SK-N-SH (cell line): ENCODE results near the gene AHCYL1.

ENCODE experiments used
- CHD2 ChIP-seq: fragments of 150-350 bp; IDR thresholded peaks from 2 replicates; pipeline ENCODE4 v1.6.1; 2018; ENCODE audit warnings: low read length; ENCODE audit not compliant: partially characterized antibody
- JUND ChIP-seq: IDR thresholded peaks from 2 replicates; pipeline ENCODE4 v1.4.0; 2012
- POLR2AphosphoS5 ChIP-seq: IDR thresholded peaks from 2 replicates; pipeline ENCODE4 v1.6.1; 2012; ENCODE audit warnings: low read depth, low read length
- RAD21 ChIP-seq: IDR thresholded peaks from 2 replicates; pipeline ENCODE4 v1.6.1; 2012; ENCODE audit warnings: mild to moderate bottlenecking, low read length
- SMC3 ChIP-seq: IDR thresholded peaks from 2 replicates; pipeline ENCODE4 v1.6.1; 2012; ENCODE audit warnings: low read depth, low read length, improper control_type of control experiment
- TF ChIP-seq, protein P1 (sequence below): IDR thresholded peaks from 2 replicates; pipeline ENCODE4 v1.4.0; 2012; ENCODE audit warnings: low read depth
- TF ChIP-seq, protein P2 (sequence below): fragments of 200-600 bp; sonication (generic); IDR thresholded peaks from 2 replicates; pipeline ENCODE4 v1.6.1; 2017; ENCODE audit warnings: antibody characterized with exemption, mild to moderate bottlenecking, moderate library complexity
- TF ChIP-seq, protein P3 (sequence below): fragments of 150-350 bp; IDR thresholded peaks from 2 replicates; pipeline ENCODE4 v1.6.1; 2016; ENCODE audit warnings: mild to moderate bottlenecking, low read depth, low read length

DNA sequence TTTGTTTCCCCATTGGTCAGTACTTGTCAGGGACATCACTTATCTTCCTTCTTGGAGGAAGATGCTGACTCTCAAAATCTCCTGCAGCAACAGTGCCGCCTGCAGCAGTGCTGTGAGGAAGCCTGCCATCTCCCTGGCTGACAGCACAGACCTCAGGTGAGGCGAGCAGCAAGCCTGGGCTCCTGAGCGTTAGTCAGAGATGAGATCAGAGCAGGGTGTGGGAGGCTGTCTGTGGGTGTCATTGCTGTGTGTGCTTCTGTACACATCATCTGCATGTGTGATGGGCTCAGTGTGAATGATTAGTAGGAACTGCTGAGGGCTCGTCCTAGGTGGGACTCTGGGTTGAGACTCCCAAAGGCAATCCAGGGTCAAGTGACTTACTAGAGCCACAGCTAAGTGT, 56.0 kb downstream of the AHCYL1 start:
- TF ChIP-seq RAD21 (no peak), POLR2AphosphoS5 (no peak), SMC3 (no peak), JUND (no peak), CHD2 (no peak)
- TF ChIP-seq, protein P1, sequence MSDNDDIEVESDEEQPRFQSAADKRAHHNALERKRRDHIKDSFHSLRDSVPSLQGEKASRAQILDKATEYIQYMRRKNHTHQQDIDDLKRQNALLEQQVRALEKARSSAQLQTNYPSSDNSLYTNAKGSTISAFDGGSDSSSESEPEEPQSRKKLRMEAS: no peak
- TF ChIP-seq, protein P2, sequence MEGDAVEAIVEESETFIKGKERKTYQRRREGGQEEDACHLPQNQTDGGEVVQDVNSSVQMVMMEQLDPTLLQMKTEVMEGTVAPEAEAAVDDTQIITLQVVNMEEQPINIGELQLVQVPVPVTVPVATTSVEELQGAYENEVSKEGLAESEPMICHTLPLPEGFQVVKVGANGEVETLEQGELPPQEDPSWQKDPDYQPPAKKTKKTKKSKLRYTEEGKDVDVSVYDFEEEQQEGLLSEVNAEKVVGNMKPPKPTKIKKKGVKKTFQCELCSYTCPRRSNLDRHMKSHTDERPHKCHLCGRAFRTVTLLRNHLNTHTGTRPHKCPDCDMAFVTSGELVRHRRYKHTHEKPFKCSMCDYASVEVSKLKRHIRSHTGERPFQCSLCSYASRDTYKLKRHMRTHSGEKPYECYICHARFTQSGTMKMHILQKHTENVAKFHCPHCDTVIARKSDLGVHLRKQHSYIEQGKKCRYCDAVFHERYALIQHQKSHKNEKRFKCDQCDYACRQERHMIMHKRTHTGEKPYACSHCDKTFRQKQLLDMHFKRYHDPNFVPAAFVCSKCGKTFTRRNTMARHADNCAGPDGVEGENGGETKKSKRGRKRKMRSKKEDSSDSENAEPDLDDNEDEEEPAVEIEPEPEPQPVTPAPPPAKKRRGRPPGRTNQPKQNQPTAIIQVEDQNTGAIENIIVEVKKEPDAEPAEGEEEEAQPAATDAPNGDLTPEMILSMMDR: no peak
- TF ChIP-seq, protein P3, sequence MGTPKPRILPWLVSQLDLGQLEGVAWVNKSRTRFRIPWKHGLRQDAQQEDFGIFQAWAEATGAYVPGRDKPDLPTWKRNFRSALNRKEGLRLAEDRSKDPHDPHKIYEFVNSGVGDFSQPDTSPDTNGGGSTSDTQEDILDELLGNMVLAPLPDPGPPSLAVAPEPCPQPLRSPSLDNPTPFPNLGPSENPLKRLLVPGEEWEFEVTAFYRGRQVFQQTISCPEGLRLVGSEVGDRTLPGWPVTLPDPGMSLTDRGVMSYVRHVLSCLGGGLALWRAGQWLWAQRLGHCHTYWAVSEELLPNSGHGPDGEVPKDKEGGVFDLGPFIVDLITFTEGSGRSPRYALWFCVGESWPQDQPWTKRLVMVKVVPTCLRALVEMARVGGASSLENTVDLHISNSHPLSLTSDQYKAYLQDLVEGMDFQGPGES: no peak
